Prostate gland (tissue), 2 donors: ENCODE measurements around the gene C16orf90. TPM values are rescaled to one million over a fixed set of nuclear protein-coding genes. Genes with fewer than 3 reads are reported as not detected.

ENCODE experiments used
- DNase-seq: peaks from one replicate; pipeline ENCODE4 v3.0.0-alpha.2; 2019; ENCODE audit warnings: low spot score
- H3K27ac ChIP-seq, 2 donors: fragments of 200-600 bp; sonication (generic); 2 replicates each; pipeline ENCODE4 v1.5.1; 2017 to 2019
- H3K27me3 ChIP-seq: fragments of 200-600 bp; sonication (generic); replicated peaks from 2 replicates; pipeline ENCODE4 v1.5.1; 2019; ENCODE audit not compliant: insufficient read depth
- H3K36me3 ChIP-seq, 2 donors: fragments of 200-600 bp; sonication (generic); 1 replicate in 1 of 2; 2 replicates in 1 of 2; pipeline versions ENCODE4 v1.5.1 to v1.8.1; 2017 to 2019
- H3K4me1 ChIP-seq: fragments of 200-600 bp; sonication (generic); replicated peaks from 2 replicates; pipeline ENCODE4 v1.5.1; 2019
- H3K4me3 ChIP-seq, 2 donors: fragments of 200-600 bp; sonication (generic); 2 replicates each; pipeline ENCODE4 v1.5.1; 2017 to 2019
- H3K9me3 ChIP-seq: fragments of 200-600 bp; sonication (generic); 2 replicates; pipeline ENCODE4 v1.5.1; 2017
- POLR2A ChIP-seq: fragments of 450-650 bp; IDR thresholded peaks from one replicate; pipeline ENCODE4 v1.6.1; 2016; ENCODE audit warnings: antibody characterized with exemption, mild to moderate bottlenecking
- POLR2AphosphoS5 ChIP-seq: sonication (generic); formaldehyde crosslinking; IDR thresholded peaks from one replicate; pipeline ENCODE4 v1.6.1; 2017; ENCODE audit warnings: antibody characterized with exemption
- WGBS: methylation state at CpG from one replicate; pipeline ENCODE4 v1.1.5; 2018; 5-methylcytosine and 5-hydroxymethylcytosine counted together
- intact Hi-C: fragments of 100-400 bp; cut with DNase I; formaldehyde crosslinking; loops from one replicate; pipeline ENCODE4 v1.14.2; 2022
- total RNA-seq, 2 donors: library from RNA; depleted of rRNA; stranded (reverse); fragments of >200 nt; gene quantifications; one replicate each; pipeline ENCODE4 v1.1.0, GENCODE V29; 2016
- TF ChIP-seq, protein P1 (sequence below), 4 experiments: fragments of 200-600 bp in 2 of 4; fragments of 450-650 bp in 2 of 4; sonication (generic) in 2 of 4; IDR thresholded peaks; 1 replicate in 3 of 4; 2 replicates in 1 of 4; pipeline ENCODE4 v1.5.1; 2016 to 2019; ENCODE audit warnings: antibody characterized with exemption in 4 of 4, mild to moderate bottlenecking in 2 of 4, moderate library complexity in 2 of 4

C16orf90 gene
- total RNA-seq, 2 donors from 2014 or later: 1.1 TPM; not detected in 1

DNA sequence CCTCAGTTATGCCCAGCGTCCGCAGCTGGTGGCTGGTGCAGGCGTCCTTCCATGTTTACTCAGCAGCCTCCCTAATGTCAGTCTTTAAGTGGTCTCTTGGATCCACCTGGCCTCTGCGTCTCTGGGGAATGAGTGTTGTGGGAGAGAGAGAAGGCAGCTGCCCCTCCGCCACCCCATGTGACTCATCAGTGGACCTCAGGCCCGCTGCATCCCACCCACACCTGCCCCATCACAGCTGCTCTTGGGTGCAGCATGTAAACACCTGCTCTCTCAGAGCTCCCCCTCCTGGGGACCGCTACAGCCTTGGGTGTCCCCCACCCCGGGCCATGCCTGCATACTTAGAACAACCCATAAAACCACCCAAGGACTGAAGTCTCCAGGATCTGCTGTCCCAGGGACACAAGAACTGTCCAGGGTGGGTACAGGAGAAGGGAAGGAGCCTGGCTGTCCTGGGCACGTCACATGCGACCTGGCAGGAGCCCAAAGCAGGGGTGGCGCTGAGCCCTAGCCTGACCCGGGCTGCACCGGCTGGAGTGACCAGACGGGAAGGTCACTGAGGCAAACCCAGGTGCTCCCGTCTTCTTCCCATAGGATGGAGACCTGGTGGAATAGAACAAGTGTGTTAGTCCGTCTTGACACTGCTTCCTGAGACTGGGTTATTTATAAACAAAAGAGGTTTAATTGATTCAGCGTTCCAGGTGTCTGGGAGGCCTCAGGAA is 4.2 kb downstream of the C16orf90 start:
- DNase-seq: no peak
- TF ChIP-seq, protein P1, sequence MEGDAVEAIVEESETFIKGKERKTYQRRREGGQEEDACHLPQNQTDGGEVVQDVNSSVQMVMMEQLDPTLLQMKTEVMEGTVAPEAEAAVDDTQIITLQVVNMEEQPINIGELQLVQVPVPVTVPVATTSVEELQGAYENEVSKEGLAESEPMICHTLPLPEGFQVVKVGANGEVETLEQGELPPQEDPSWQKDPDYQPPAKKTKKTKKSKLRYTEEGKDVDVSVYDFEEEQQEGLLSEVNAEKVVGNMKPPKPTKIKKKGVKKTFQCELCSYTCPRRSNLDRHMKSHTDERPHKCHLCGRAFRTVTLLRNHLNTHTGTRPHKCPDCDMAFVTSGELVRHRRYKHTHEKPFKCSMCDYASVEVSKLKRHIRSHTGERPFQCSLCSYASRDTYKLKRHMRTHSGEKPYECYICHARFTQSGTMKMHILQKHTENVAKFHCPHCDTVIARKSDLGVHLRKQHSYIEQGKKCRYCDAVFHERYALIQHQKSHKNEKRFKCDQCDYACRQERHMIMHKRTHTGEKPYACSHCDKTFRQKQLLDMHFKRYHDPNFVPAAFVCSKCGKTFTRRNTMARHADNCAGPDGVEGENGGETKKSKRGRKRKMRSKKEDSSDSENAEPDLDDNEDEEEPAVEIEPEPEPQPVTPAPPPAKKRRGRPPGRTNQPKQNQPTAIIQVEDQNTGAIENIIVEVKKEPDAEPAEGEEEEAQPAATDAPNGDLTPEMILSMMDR (IDR thresholded peaks at IDR 0.05): no peak
- TF ChIP-seq POLR2AphosphoS5: no peak
- no peak for TF ChIP-seq POLR2A
- Histone ChIP-seq H3K27ac (no peak overlapping the region), H3K36me3 (peaks cover 0 to under 1% of the 10 kb centered on the region in 2 donors), H3K27me3 (no peaks in the 10 kb centered on the region), H3K4me3 (no peak overlapping the region), H3K4me1 (no peaks in the 10 kb centered on the region), H3K9me3 (no peaks in the 10 kb centered on the region)
- intact Hi-C loops: no loop called here
- 55% methylated on average over 17 of the region's 17 CpGs for WGBS

DNA sequence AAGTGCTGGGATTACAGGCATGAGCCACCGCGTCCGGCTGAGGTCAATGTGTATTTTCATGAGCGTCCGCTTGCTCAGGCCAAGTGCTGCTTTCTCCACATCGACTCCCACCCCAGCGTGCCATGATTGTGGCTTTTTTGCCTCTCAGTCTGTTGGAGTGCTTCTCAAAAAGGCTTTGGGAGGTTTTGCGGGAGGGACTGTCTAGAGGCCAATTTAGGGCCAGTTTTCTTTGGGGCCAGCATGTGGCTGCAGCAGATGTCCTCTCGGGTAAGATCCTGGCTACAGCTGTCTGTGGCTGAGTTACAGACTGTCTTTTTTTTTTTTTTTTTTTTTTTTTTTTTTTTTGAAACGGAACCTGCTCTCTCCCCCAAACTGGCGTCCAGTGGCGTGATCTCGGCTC is 6.5 kb downstream of the C16orf90 start:
- no peak overlapping the region for H3K4me3 ChIP-seq
- no peaks in the 10 kb centered on the region for H3K4me1 ChIP-seq
- H3K9me3 ChIP-seq: no peaks in the 10 kb centered on the region
- H3K27ac ChIP-seq: no peak overlapping the region
- WGBS: 71% methylated on average over 9 of the region's 13 CpGs
- H3K27me3 ChIP-seq: no peaks in the 10 kb centered on the region
- TF ChIP-seq, protein P1 (IDR thresholded peaks at IDR 0.05): no peak
- no peak for TF ChIP-seq POLR2AphosphoS5
- no peak for TF ChIP-seq POLR2A
- intact Hi-C loops: no loop called here
- H3K36me3 ChIP-seq: peaks cover 14 to 15% of the 10 kb centered on the region in 2 donors
- no peak for DNase-seq

DNA sequence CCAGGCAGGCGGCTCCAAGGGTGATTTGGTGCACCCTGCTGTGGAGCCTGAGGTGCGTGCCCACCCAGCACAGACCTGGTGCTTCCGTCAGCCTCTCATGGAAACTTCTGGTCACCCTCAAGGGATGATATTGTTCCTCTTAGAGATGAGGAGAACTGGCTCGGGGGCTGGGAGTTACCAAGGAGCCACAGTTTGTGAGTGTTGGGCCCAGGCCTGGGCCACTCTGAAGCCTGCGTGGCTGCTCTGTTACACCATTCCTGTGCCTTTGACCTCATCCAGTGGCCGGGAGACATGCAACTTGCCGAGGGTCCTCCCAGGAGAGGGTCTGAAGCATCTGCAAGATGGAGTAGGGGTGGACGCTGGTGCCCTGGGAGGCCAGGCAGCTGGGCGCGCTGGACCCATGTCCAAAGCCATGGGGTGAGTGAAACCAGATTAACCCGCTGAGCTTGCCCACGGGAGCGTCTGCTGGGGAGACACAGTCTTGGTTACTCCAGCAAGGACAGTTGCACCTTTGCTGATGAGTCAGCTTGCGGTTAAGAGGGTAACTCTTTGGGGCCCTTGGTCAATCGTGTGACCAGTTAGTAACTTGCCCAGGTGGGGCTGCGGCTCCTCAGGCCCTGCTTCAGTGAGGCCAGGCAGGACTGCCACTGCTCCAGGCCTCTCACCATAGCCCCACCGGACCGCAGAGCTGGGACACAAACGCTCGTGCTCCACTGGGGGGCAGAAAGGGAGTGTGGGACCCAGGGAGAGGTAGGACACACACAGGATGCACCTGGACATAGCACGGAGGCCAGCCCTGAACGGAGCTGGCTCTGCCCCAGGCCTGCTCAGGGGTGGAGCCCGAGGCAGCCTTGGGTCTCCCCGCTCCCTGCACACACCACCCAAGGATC is 7.5 kb downstream of the C16orf90 start:
- Histone ChIP-seq H3K27me3 (no peaks in the 10 kb centered on the region), H3K27ac (no peak overlapping the region), H3K9me3 (no peaks in the 10 kb centered on the region), H3K4me1 (no peaks in the 10 kb centered on the region), H3K4me3 (no peak overlapping the region), H3K36me3 (peaks cover 15 to 16% of the 10 kb centered on the region in 2 donors)
- WGBS: 82% methylated on average over 22 of the region's 24 CpGs
- DNase-seq: no peak
- TF ChIP-seq POLR2AphosphoS5 (no peak), POLR2A (no peak)
- TF ChIP-seq, protein P1 (IDR thresholded peaks at IDR 0.05): no peak
- intact Hi-C loops: no loop called here

DNA sequence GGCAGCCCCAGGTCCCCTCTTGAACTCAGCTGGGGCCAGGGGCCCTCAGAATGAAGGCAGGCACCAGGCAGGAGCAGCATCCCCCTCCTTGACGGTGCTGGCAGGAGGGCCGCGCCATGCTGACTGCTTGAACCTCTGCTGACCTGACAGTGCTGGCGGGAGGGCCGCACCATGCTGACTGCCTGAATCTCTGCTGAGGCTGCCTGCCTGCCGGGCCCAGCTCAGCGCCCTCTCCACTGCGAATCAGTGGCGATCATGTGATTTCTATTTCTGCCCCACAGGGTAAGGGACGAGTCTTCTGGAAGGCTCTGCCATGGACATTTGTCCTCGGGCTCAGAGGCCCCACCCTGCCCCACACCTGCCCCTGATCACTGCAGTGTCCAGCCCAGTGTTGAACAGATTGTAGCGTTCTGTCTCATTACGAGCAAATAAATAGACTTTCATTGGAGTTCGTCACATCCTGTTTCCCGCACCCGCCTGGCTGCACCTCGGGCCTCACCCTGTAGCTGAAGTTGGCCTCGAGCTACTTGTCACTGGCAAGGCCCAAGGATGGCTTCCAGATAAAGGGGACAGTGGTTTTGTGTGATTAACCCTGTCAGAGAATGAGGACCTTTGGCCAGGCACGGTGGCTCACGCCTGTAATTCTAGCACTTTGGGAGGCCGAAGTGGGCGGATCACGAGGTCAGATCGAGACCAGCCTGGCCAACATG is 8.6 kb downstream of the C16orf90 start:
- WGBS: 83% methylated on average over 24 of the region's 24 CpGs
- TF ChIP-seq POLR2AphosphoS5 (no peak), POLR2A (no peak)
- TF ChIP-seq, protein P1 (IDR thresholded peaks at IDR 0.05): no peak
- H3K27me3 ChIP-seq: no peaks in the 10 kb centered on the region
- DNase-seq: no peak
- no peak overlapping the region for H3K27ac ChIP-seq
- H3K4me1 ChIP-seq: no peaks in the 10 kb centered on the region
- no peaks in the 10 kb centered on the region for H3K9me3 ChIP-seq
- H3K36me3 ChIP-seq: peaks cover 15 to 17% of the 10 kb centered on the region in 2 donors
- no peak overlapping the region for H3K4me3 ChIP-seq
- intact Hi-C loops: no loop called here
